Adrenal gland (tissue), 12 donors: Measurements from ENCODE around the gene GPR132. TPM values are rescaled to one million over a fixed set of nuclear protein-coding genes. Genes with fewer than 3 reads are reported as not detected.
"Not testable (repeated sequence)": the region's sequence is repeated elsewhere in the genome, so short reads cannot be mapped to it uniquely, and the experiment has no call there.

ENCODE experiments used
- DNase-seq, 7 donors: peaks; one replicate each; pipeline ENCODE4 v3.0.0-alpha.2; 2019 to 2020
- H3K27ac ChIP-seq, 5 donors: fragments of 200-600 bp; sonication (generic) in 4 of 5; 1 replicate in 3 of 5; 2 replicates in 2 of 5; pipeline versions ENCODE4 v1.5.1 to v1.8.0; 2016 to 2020; ENCODE audit warnings: mild to moderate bottlenecking in 1 of 5
- H3K27me3 ChIP-seq: fragments of 200-600 bp; 2 replicates; pipeline ENCODE4 v1.8.0; 2021
- H3K36me3 ChIP-seq, 2 donors: fragments of 200-600 bp; replicated peaks in 1 of 2; 1 replicate in 1 of 2; 2 replicates in 1 of 2; pipeline versions ENCODE4 v1.5.1 to v1.8.0; 2018 to 2022
- H3K4me1 ChIP-seq, 2 donors: fragments of 200-600 bp; replicated peaks in 1 of 2; 1 replicate in 1 of 2; 2 replicates in 1 of 2; pipeline versions ENCODE4 v1.5.1 to v1.8.0; 2018 to 2021
- H3K4me3 ChIP-seq, 4 donors: fragments of 200-600 bp; sonication (generic) in 3 of 4; one replicate each; pipeline ENCODE4 v1.5.1; 2016 to 2018
- H3K9me3 ChIP-seq, 3 donors: fragments of 200-600 bp; sonication (generic) in 1 of 3; replicated peaks in 1 of 3; 1 replicate in 2 of 3; 2 replicates in 1 of 3; pipeline versions ENCODE4 v1.5.1 to v1.8.0; 2016 to 2021
- CTCF ChIP-seq, 6 experiments: fragments of 450-650 bp in 4 of 6; fragments of 200-600 bp in 2 of 6; sonication (generic) in 1 of 6; IDR thresholded peaks; 1 replicate in 5 of 6; 2 replicates in 1 of 6; pipeline versions ENCODE4 v1.5.1 to v1.8.0; 2016 to 2021; ENCODE audit warnings: antibody characterized with exemption in 6 of 6, mild to moderate bottlenecking in 2 of 6, moderate library complexity in 1 of 6
- POLR2A ChIP-seq, 2 donors: fragments of 450-650 bp; IDR thresholded peaks; one replicate each; pipeline ENCODE4 v1.6.1; 2017; ENCODE audit warnings: antibody characterized with exemption in 2 of 2, mild to moderate bottlenecking in 2 of 2, moderate library complexity in 1 of 2
- WGBS, 4 donors: extraction: QIAGEN DNeasy Blood & Tissue Kit in 2 of 4; methylation state at CpG; one replicate each; pipeline versions ENCODE4 v1.1.5 to v1.1.7; 2013 to 2017; 5-methylcytosine and 5-hydroxymethylcytosine counted together
- intact Hi-C, 2 donors: fragments of 100-400 bp; cut with DNase I; formaldehyde crosslinking; loops; one replicate each; pipeline versions ENCODE4 v1.14.1 to v1.15.0; 2022 to 2023
- polyA plus RNA-seq, 3 donors: library from polyadenylated mRNA; stranded (reverse); fragments of 200-250 nt in 2 of 3; fragments of 350-450 nt in 1 of 3; fragmentation: Illumina TruSeq in 1 of 3; extraction: RNeasy Lipid Tissue Mini Kit (QIAGEN cat#74804) in 1 of 3; gene quantifications; one replicate each; pipeline ENCODE4 v1.2.3, GENCODE V29; 2013 to 2014
- total RNA-seq, 9 donors: library from RNA; depleted of rRNA in 4 of 9; stranded (reverse); fragments of >200 nt in 4 of 9; fragments of 120-200 nt in 1 of 9; fragmentation: NEBNext Ultra II Directional in 1 of 9; extraction: Animal tissue kit (Norgen Biotek cat#: 25700) in 1 of 9; gene quantifications; one replicate each; pipeline versions ENCODE4 v1.1.0 to v1.2.4, GENCODE V29; 2013 to 2023
- donor health status: healthy with polysubstance abuse.
- donor health status: Bipolar disorder and iron deficiency.
- donor health status: DM: yes; HTN: yes; CAD: no.
- donor health status: DM: no; HTN: no; CAD: no.
- donor health status: DM: no; HTN: no; CAD: no.
- donor health status: DM: yes; HTN: yes; CAD: no.

The GPR132 gene
- total and polyA plus RNA-seq, 12 donors, result 0.17 to 11.7 (median 1.6) TPM

- intact Hi-C loops, result no loop called here
- no peaks in the 10 kb centered on the region for H3K36me3 ChIP-seq
- H3K9me3 ChIP-seq, result no peaks in the 10 kb centered on the region
- H3K4me1 ChIP-seq, result peaks cover 0 to 6% of the 10 kb centered on the region in 2 donors
- no peak overlapping the region for H3K4me3 ChIP-seq
- 93 to 100% (median 94%) methylated on average over 1 of the region's 1 CpG for WGBS, 4 donors
- peak in 1 of 7 donors; percentile 4 for DNase-seq
- peaks cover 5% of the 10 kb centered on the region for H3K27me3 ChIP-seq
- H3K27ac ChIP-seq, result no peak overlapping the region
- TF ChIP-seq POLR2A (IDR thresholded peaks at IDR 0.05), result no peak
- TF ChIP-seq CTCF (IDR thresholded peaks at IDR 0.05), result no peak
These were observed 17.5 kb upstream of the GPR132 start for GRCh38 chr14:105082703-105083102.

GRCh38 chr14:105081473-105081872 lies 16.2 kb upstream of the GPR132 start:
- H3K36me3 ChIP-seq, H3K27ac ChIP-seq, H3K27me3 ChIP-seq, H3K9me3 ChIP-seq, DNase-seq, H3K4me3 ChIP-seq, H3K4me1 ChIP-seq, intact Hi-C loops: not testable (repeated sequence)
- WGBS, 4 donors, result 78 to 84% (median 82%) methylated on average over 8 of the region's 8 CpGs

GRCh38 chr14:105080161-105080560 lies 14.9 kb upstream of the GPR132 start:
- intact Hi-C loops, result no loop called here
- H3K9me3 ChIP-seq, result no peaks in the 10 kb centered on the region
- TF ChIP-seq POLR2A (IDR thresholded peaks at IDR 0.05) (no peak), CTCF (IDR thresholded peaks at IDR 0.05) (no peak)
- no peak overlapping the region for H3K4me3 ChIP-seq
- 84 to 90% (median 88%) methylated on average over 17 of the region's 17 CpGs for WGBS, 4 donors
- no peak for DNase-seq
- H3K27me3 ChIP-seq, result peaks cover 5% of the 10 kb centered on the region
- no peaks in the 10 kb centered on the region for H3K36me3 ChIP-seq
- no peaks in the 10 kb centered on the region for H3K4me1 ChIP-seq
- H3K27ac ChIP-seq, result no peak overlapping the region

- no peaks in the 10 kb centered on the region for H3K36me3 ChIP-seq
- no peak for DNase-seq
- no peak overlapping the region for H3K4me3 ChIP-seq
- no peaks in the 10 kb centered on the region for H3K4me1 ChIP-seq
- H3K27me3 ChIP-seq, result peaks cover 5% of the 10 kb centered on the region
- H3K27ac ChIP-seq, result no peak overlapping the region
- H3K9me3 ChIP-seq, result no peaks in the 10 kb centered on the region
- 82 to 100% (median 93%) methylated on average over 1 of the region's 1 CpG for WGBS, 4 donors
- no peak for TF ChIP-seq POLR2A (IDR thresholded peaks at IDR 0.05)
- no peak for TF ChIP-seq CTCF (IDR thresholded peaks at IDR 0.05)
- intact Hi-C loops, result no loop called here
These were observed 13.1 kb upstream of the GPR132 start for GRCh38 chr14:105078294-105078693.

- no peaks in the 10 kb centered on the region for H3K4me1 ChIP-seq
- TF ChIP-seq POLR2A (IDR thresholded peaks at IDR 0.05) (no peak), CTCF (IDR thresholded peaks at IDR 0.05) (no peak)
- H3K9me3 ChIP-seq, result no peaks in the 10 kb centered on the region
- no peak for DNase-seq
- WGBS, 4 donors, result 45 to 74% (median 69%) methylated on average over 3 to 8 of the region's 8 CpGs
- H3K27ac ChIP-seq, result no peak overlapping the region
- no peaks in the 10 kb centered on the region for H3K36me3 ChIP-seq
- intact Hi-C loops, result no loop called here
- peaks cover 10% of the 10 kb centered on the region for H3K27me3 ChIP-seq
- no peak overlapping the region for H3K4me3 ChIP-seq
These were observed 12.4 kb upstream of the GPR132 start for GRCh38 chr14:105077649-105077995.
